Spinal cord (tissue), 10 donors: ENCODE measurements around the gene HMGCR. TPM values are rescaled to one million over a fixed set of nuclear protein-coding genes. Genes with fewer than 3 reads are reported as not detected.
"Not testable (repeated sequence)": the region's sequence is repeated elsewhere in the genome, so short reads cannot be mapped to it uniquely, and the experiment has no call there.

ENCODE experiments used
- DNase-seq, 6 donors: peaks; one replicate each; pipeline versions ENCODE4 v3.0.0 to v3.0.0-alpha.2; 2013 to 2015; ENCODE audit warnings: low spot score in 6 of 6, low read depth in 4 of 6
- H3K27ac ChIP-seq: one replicate; pipeline ENCODE4 v1.5.1; 2013; ENCODE audit warnings: low read depth, low read length, control low read depth
- H3K27me3 ChIP-seq: one replicate; pipeline ENCODE4 v1.6.1; 2013; ENCODE audit warnings: low read length; ENCODE audit not compliant: control insufficient read depth, insufficient read depth
- H3K36me3 ChIP-seq: one replicate; pipeline ENCODE4 v1.6.1; 2013; ENCODE audit warnings: low read length; ENCODE audit not compliant: control insufficient read depth, insufficient read depth
- H3K4me1 ChIP-seq: one replicate; pipeline ENCODE4 v1.6.1; 2013; ENCODE audit warnings: low read length; ENCODE audit not compliant: control insufficient read depth, insufficient read depth
- H3K4me3 ChIP-seq: one replicate; pipeline ENCODE4 v1.5.1; 2013; ENCODE audit warnings: low read depth, low read length, control low read depth
- H3K9me3 ChIP-seq: one replicate; pipeline ENCODE4 v1.6.1; 2013; ENCODE audit warnings: low read length; ENCODE audit not compliant: control insufficient read depth, insufficient read depth
- WGBS: methylation state at CpG from one replicate; pipeline ENCODE4 v1.1.5; 2013; ENCODE audit warnings: missing lambda C conversion rate; ENCODE audit not compliant: insufficient coverage; 5-methylcytosine and 5-hydroxymethylcytosine counted together
- polyA plus RNA-seq, 2 donors: library from polyadenylated mRNA; unstranded; fragments of 120-200 nt; gene quantifications; one replicate each; pipeline ENCODE4 v1.2.1, GENCODE V29; 2013; ENCODE audit not compliant: insufficient read length in 2 of 2
- total RNA-seq, 2 donors: library from RNA; depleted of rRNA in 1 of 2; stranded (reverse); fragments of 120-200 nt in 1 of 2; fragments of >200 nt in 1 of 2; gene quantifications; one replicate each; pipeline versions ENCODE4 v1.2.3 to v1.2.4, GENCODE V29; 2013 to 2014
- donor health status: healthy.

The HMGCR gene
- total and polyA plus RNA-seq, 4 donors: 67.7 to 263 (median 128) TPM

DNA sequence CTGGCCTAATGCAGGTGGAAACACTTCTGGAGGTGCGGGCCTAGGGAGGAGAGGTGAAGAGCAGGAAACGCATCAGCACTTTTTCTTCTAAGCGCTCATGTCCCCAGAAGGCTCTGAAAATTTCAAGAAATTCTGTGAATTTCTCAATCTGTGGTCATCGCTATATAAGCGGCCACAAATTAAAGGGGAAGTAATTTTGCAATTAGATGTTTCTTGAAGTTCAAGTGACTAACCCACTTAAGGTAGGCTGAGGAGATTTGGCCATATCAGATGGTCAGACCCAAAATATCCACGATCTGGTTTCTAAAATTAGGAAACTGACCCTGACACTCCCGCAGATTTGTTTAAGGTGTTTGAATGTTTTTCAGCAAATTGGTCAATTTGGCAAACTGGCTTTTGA is 16.6 kb upstream of the HMGCR start:
- no peak for DNase-seq
- Histone ChIP-seq H3K9me3 (no peaks in the 10 kb centered on the region), H3K27me3 (no peaks in the 10 kb centered on the region), H3K27ac (no peak overlapping the region), H3K4me1 (no peaks in the 10 kb centered on the region), H3K4me3 (no peak overlapping the region), H3K36me3 (no peaks in the 10 kb centered on the region)
- 93% methylated on average over 5 of the region's 7 CpGs for WGBS

DNA sequence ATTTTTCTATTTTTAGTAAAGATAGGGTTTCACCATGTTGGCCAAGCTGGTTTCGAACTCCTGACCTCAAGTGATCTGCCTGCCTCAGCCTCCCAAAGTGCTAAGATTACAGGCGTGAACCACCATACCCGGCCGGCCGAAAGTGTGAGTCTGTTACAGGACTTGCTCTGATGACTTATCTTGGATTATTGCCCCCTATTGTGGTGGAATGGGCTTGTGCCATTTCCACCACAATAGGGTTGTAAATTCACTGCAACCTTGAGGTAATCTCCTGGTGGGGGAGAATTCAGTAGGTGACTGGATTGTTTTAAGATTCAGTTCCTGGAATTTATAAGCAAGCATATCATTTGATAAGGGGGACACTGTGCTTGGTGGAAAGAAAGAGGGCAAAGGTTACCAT is 15.0 kb upstream of the HMGCR start:
- H3K4me1 ChIP-seq: no peaks in the 10 kb centered on the region
- no peak for DNase-seq
- 96% methylated on average over 5 of the region's 5 CpGs for WGBS

DNA sequence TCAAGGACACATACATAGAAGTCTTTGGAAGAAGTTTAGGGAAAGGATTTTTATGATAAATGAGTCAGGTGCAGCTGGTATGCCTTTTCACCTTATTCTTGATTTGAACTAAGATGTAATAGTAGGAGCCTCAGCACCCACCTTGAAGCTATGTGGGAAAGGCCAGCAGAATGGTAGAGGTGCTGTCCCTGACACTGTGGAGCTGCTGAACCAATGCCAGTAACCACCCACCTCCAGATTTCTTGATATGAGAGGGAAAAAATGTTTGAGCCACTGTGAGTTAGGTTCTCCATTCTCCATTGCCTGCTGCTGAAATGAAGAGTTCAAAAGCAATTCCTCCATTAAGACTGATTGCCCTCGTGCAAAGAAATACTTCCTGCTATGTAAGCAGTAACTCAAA is 12.2 kb upstream of the HMGCR start:
- Histone ChIP-seq H3K36me3 (no peaks in the 10 kb centered on the region), H3K27ac (no peak overlapping the region), H3K4me3 (no peak overlapping the region), H3K4me1 (no peaks in the 10 kb centered on the region), H3K9me3 (no peaks in the 10 kb centered on the region), H3K27me3 (no peaks in the 10 kb centered on the region)
- WGBS: 80% methylated on average over 1 of the region's 1 CpG
- no peak for DNase-seq

More for the DNA sequence above, 15.0 kb upstream of the HMGCR start:
- Histone ChIP-seq H3K27ac (no peak overlapping the region), H3K27me3 (no peaks in the 10 kb centered on the region), H3K9me3 (no peaks in the 10 kb centered on the region), H3K36me3 (no peaks in the 10 kb centered on the region), H3K4me3 (no peak overlapping the region)

DNA sequence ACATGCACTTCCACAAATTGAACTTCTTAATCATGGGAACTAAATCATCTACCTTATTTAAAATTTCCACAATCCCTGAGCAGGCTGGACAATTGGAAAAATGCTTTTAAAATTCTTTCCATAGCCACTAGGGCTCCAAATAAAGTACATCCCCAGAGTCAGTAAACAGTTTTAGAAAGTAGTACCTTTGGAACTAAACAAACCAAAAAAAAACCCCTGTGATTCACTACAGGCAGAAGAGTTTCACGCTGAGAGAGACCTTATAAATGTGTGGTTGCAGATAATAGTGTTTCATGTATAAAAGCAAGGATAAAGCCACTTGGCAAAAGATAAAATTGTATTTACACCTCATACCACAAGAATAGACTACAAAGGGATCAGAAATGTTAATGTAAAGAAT is 11.8 kb upstream of the HMGCR start:
- Histone ChIP-seq H3K36me3 (no peaks in the 10 kb centered on the region), H3K9me3 (no peaks in the 10 kb centered on the region), H3K4me1 (no peaks in the 10 kb centered on the region), H3K4me3 (no peak overlapping the region), H3K27ac (no peak overlapping the region), H3K27me3 (no peaks in the 10 kb centered on the region)
- no CpG with 5 or more reads among the region's 1 CpG for WGBS
- DNase-seq: no peak

DNA sequence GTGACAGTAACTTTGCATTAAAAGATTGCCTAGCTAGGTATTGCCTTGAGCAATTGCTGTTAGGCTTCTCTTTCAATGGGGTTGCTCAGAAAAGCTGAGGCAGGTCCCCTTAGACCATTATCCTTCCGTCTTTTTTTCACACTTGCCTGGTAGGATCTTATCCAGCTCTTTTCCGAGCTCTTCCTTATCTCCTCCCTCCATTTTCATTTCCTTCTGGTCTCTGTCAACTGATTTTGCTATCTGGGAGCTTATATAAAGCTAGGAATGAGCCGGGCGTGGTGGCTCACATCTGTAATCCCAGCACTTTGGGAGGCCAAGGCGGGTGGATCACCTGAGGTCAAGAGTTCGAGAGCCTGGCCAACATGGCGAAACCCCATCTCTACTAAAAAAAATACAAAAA is 6.6 kb upstream of the HMGCR start:
- DNase-seq: no peak
- Histone ChIP-seq H3K36me3 (no peaks in the 10 kb centered on the region), H3K27ac (no peak overlapping the region), H3K4me1 (no peaks in the 10 kb centered on the region), H3K4me3 (no peak overlapping the region), H3K9me3 (no peaks in the 10 kb centered on the region), H3K27me3 (no peaks in the 10 kb centered on the region)
- WGBS: 100% methylated on average over 1 of the region's 7 CpGs

DNA sequence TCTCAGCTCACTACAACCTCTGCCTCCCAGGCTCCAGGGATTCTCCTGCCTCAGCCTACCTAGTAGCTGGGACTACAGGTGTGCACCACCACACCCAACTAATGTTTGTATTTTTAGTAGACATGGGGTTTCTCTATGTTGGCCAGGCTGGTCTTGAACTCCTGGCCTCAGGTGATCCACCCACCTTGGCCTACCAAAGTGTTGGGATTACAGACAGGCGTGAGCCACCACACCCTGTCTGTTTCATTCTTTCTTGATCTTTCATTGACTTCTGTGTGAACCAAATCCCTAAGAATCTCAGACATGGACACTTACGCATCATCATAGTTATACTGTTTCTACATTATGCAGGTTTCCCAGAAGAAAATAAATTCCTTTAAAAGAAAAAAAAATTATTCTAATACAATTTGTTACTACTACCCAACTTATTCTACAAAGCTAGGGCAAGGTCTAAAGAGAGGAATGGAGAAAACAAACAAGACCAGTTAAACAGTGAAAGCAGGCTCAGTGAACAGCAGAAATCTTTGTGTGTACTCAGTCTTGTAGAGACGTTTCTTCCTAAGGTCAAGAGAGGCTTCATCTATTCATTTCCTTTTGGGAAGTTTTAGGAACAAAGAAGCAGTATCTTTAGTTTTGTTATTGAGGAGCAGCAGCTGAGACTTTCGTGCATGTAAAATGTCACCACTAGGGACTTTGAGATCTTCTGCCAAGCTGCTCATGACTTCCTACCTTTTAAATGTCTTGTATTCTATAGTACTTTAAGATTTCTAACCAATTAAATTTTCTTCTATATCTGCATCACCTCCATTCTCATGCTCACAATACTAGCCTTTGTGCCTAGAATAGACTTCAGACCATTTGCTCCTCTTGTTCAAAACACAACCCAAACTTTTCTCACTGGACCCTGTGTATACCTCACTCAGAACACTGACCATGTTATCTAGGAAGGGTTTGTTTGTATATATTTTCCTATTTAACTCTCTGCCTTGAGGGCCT is 5.6 kb upstream of the HMGCR start:
- Histone ChIP-seq H3K27me3 (no peaks in the 10 kb centered on the region), H3K27ac (no peak overlapping the region), H3K9me3 (no peaks in the 10 kb centered on the region), H3K4me1 (no peaks in the 10 kb centered on the region), H3K36me3 (no peaks in the 10 kb centered on the region), H3K4me3 (no peak overlapping the region)
- WGBS: 88% methylated on average over 1 of the region's 4 CpGs
- DNase-seq: no peak

DNA sequence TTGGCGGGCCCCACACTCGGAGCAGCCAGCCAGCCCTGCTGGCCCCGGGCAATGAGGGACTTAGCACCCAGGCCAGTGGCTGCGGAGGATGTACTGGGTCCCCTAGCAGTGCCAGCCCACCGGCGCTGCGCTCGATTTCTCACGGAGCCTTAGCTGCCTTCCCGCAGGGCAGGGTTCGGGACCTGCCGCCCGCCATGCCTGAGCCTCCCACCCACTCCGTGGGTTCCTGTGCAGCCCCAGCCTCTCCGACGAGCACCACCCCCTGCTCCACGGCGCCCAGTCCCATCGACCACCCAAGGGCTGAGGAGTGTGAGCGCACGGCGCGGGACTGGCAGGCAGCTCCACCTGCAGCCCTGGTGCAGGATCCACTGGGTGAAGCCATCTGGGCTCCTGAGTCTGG is 3.3 kb upstream of the HMGCR start:
- WGBS: 99% methylated on average over 20 of the region's 23 CpGs
- not testable (repeated sequence) for H3K9me3 ChIP-seq, DNase-seq, H3K27ac ChIP-seq, H3K36me3 ChIP-seq, H3K27me3 ChIP-seq, H3K4me3 ChIP-seq, H3K4me1 ChIP-seq

DNA sequence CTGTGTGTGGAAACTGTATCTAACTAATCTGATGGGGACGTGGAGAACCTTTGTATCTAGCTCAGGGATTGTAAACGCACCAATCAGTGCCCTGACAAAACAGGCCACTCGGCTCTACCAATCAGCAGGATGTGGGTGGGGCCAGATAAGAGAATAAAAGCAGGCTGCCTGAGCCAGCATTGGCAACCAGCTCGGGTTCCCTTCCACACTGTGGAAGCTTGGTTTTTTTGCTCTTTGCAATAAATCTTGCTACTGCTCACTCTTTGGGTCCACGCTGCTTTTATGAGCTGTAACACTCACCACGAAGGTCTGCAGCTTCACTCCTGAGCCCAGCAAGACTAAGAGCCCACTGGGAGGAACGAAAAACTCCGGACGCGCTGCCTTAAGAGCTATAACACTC is 2.6 kb upstream of the HMGCR start:
- H3K4me3 ChIP-seq, H3K36me3 ChIP-seq, H3K4me1 ChIP-seq, DNase-seq, H3K27ac ChIP-seq, H3K9me3 ChIP-seq, H3K27me3 ChIP-seq: not testable (repeated sequence)
- 90% methylated on average over 7 of the region's 10 CpGs for WGBS

DNA sequence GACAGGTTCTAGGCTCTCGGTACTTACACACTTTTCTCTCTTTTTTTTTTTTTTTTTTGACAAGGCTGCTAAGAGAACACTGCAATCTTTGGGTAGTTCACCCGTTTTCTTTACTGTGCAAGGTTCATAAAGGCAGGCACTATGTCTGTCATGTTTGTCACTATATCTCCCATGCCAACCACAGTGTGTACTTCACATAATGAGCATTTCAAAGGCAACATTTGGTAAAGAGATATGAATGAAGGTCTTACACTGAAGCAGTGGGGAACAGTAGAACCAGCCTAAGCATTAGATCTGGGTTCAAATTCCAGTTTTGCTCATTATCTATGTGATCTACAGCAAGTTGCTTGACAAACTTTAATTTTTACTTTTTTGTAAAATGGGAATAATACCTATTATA is 1.5 kb upstream of the HMGCR start:
- WGBS: 60% methylated on average over 1 of the region's 2 CpGs
- no peaks in the 10 kb centered on the region for H3K9me3 ChIP-seq
- H3K27me3 ChIP-seq: no peaks in the 10 kb centered on the region
- no peaks in the 10 kb centered on the region for H3K36me3 ChIP-seq
- no peaks in the 10 kb centered on the region for H3K4me1 ChIP-seq
- H3K27ac ChIP-seq: no peak overlapping the region
- no peak overlapping the region for H3K4me3 ChIP-seq
- DNase-seq: peak in 1 of 6 donors; percentile 20
